ENCODE results near the gene ZER1. TPM values are rescaled to one million over a fixed set of nuclear protein-coding genes. Genes with fewer than 3 reads are reported as not detected.

ZER1 gene
- total RNA-seq, 1 experiment from 2014 or later: 29.1 TPM

- no peak for DNase-seq (ENCODE audit: low spot score)
Observed at GRCh38 chr9:128735373-128735772, 36.4 kb downstream of the ZER1 start.

- peak; percentile 91 for DNase-seq (ENCODE audit: low spot score)
Observed at GRCh38 chr9:128733256-128733655, 38.5 kb downstream of the ZER1 start.

GRCh38 chr9:128732576-128732975, 39.2 kb downstream of the ZER1 start:
- no peak for DNase-seq (ENCODE audit: low spot score)

- DNase-seq (ENCODE audit: low spot score): no peak
Observed at GRCh38 chr9:128731691-128732090, 40.0 kb downstream of the ZER1 start.

GRCh38 chr9:128731093-128731492, 40.6 kb downstream of the ZER1 start:
- DNase-seq (ENCODE audit: low spot score): no peak

- no peak for DNase-seq (ENCODE audit: low spot score)
Observed at GRCh38 chr9:128729766-128730517, 41.8 kb downstream of the ZER1 start.

DNA sequence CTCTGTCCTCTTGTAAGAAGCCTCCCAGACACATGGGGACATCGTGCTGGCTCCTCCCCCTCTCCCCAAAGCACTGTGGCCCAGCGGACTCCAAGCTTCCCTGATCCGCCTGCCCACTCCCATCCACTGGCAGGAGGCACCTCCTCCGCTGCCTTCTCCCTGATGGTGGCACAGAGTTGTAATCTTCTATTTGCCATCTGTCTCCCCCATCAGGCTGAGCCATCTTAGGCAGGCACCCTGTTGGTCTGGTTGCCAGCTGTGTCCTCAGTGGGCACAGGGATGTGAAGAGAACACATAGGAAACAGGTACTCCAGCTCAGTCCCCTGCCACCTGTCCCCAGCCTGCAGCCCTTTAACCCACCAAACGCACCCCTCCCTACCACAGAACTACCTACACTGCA, 42.4 kb downstream of the ZER1 start:
- DNase-seq (ENCODE audit: low spot score): no peak

DNA sequence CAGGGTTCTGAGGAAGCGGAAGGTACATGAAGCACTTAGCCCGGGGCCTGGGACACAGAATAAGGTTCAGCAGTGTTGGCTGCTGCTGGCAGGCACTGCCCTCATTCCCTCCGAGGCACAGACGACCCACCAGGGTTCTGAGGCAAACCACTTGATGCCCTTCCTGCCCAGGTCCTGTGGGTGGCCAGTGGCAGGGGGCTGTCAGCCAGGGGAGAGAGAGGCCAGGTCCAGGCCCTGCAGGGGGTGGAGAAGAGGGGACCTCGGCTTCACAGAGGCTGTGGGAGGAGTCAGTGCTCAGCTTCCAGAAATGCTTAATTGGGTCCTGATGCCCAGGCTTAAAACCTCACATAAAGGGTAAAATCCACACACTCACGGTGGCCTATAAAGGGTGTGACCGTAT, 43.4 kb downstream of the ZER1 start:
- DNase-seq (ENCODE audit: low spot score): no peak

- no peak for DNase-seq (ENCODE audit: low spot score)
Observed at GRCh38 chr9:128727640-128728248, 44.0 kb downstream of the ZER1 start.

DNA sequence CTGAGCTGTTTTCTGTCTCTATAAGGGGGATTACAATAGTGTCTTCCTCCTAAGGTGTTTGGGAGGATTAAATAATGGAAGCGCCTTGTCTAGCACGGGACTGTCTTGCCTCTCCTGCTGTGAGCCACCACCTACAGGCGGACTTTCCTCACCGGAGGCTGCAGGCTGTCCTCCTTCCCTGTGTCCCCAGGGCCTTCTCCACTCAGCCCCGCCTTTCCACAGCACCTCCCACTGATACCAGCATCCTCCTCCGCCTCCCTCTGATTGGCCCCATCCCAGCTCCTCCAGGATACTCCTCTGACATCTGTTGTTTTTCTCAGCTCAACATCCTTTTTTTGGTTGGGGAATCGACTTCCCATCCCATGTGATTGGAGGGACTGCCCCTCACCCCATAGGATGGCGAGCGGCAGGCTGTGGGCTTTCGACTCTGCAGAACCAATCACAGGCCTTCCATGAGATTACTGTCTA, 46.9 kb downstream of the ZER1 start:
- DNase-seq (ENCODE audit: low spot score): peak; percentile 94

GRCh38 chr9:128723866-128724743, 47.6 kb downstream of the ZER1 start, which contains the start of gene ZDHHC12:
ZDHHC12 (minus strand) TSS chr9:128724127; CDS start chr9:128724093, 34 bp downstream.
- DNase-seq (ENCODE audit: low spot score): peak; percentile 100

DNA sequence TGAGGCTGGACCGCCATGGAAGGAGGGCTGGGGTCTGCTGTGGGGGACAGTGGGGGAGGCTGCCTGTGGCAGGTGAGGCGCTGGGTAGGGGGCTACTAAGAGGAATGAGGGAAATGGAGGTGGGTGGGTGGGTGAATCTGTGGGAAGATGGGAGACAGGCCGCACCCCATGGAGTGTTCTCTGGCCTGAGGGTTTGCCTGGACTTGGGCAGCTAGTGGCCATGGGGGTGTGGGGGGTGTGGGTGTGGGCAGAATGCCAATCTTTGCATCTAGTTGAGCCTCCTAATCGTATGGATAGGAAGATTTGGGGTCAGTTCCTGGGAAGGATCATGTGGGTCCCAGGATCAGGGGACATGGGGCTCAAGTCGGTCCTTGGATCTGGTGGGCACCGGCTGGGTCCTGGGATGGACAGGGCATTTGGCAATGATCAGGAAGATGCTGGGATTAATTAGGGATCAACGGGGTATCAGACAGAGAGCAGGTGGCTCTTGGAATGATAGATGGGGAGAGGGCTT, 48.3 kb downstream of the ZER1 start:
- peak; percentile 35 for DNase-seq (ENCODE audit: low spot score)

DNA sequence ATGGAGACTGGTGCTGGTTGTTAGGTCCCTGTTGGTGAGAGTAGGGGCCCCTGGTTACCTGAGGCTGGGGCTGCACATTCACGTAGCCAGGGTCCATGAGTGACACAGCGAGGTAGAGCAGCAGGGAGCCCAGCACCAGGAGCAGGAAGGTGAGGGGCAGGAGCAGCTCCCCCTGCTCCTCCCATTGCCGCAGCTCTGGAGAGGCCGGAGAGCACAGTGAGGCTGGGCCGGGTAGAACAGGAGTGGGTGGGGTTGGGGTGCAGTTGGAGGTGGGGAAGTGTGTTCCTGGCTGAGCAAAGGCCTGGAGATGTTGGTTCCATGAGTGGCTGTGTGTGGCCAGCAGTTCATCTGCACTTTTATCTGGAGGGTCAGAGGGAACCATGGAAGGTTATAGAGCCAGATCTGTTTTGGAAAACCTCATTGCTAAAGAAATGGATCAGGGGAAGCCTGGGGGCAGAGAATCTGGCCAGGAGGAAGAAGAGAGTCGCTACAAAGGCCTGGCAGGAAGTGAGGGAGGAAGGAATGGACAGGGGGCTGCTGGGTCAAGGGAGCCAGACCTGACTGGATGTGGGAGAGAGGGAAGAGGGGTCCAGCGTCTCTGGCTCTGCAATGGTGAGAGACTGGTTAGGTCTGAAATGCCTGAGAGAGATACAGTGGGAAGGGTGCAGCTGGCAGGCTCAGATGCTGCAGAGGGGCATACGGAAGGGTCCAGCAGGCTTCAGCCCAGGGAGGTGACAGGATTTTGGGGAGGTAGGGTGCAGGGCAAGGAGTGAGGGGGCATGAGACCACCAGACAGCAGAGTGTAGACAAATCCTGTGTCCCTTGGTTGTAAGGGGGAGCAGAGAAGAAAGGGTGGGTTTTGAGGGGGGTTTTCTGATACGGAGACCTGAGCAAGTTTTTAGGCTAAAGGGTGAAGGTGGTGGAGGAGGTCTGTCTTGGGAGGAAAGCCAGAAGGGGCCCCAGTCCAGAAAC, 49.1 kb downstream of the ZER1 start:
- DNase-seq (ENCODE audit: low spot score): no peak

DNA sequence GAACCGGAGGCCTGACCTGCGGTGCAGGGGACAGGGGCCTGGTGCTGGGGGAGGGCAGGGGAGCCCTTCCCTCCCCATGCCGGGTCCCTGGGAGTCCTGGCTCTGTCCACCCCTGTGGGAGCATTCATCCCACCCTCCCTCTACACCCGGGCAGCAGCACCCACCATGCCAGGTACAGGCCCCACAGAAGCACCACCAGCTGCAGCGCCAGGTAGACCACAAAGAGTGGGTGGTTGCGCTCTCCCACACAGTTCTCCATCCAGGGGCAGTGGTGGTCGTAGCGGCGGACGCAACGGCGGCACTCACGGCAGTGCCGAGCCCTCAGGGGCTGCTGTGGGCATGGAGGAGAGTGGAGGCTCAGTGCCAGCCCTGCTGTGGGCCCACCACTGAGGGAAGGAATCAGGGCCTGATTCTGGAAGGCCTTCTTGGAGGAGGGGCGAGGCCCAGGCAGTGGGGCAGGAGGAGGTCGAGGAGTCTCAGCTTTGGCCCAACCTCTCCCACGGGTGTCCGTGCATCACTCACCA, 50.2 kb downstream of the ZER1 start:
- no peak for DNase-seq (ENCODE audit: low spot score)

- DNase-seq (ENCODE audit: low spot score): no peak
Observed at GRCh38 chr9:128720841-128721486, 50.8 kb downstream of the ZER1 start.

DNA sequence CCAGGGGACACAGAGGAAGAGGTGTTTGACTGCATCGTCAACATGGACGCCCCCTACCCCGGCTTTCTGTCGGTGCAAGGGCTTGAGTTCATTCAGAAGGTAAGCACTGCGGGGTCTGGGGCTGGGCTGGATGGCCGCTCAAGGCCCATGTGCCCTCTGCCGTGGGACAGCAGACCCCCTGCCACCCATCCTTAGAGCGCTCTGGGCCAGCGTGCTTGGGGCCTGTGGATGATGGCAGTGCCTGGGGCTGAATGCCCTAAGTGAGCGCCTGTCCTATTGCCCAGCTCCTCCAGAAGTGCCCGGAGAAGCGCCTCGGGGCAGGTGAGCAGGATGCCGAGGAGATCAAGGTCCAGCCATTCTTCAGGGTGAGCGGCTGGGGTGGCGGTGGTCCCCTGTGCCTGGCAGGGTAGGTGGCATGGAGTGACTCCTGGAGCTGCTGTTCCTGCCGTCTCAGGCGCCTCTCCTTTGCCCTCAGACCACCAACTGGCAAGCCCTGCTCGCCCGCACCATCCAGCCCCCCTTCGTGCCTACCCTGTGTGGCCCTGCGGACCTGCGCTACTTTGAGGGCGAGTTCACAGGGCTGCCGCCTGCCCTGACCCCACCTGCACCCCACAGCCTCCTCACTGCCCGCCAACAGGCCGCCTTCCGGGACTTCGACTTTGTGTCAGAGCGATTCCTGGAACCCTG, 51.7 kb downstream of the ZER1 start:
- DNase-seq (ENCODE audit: low spot score): no peak

- no peak for DNase-seq (ENCODE audit: low spot score)
Observed at GRCh38 chr9:128718475-128718874, 53.3 kb downstream of the ZER1 start.

- DNase-seq (ENCODE audit: low spot score): no peak
Observed at GRCh38 chr9:128718047-128718446, 53.7 kb downstream of the ZER1 start.

DNA sequence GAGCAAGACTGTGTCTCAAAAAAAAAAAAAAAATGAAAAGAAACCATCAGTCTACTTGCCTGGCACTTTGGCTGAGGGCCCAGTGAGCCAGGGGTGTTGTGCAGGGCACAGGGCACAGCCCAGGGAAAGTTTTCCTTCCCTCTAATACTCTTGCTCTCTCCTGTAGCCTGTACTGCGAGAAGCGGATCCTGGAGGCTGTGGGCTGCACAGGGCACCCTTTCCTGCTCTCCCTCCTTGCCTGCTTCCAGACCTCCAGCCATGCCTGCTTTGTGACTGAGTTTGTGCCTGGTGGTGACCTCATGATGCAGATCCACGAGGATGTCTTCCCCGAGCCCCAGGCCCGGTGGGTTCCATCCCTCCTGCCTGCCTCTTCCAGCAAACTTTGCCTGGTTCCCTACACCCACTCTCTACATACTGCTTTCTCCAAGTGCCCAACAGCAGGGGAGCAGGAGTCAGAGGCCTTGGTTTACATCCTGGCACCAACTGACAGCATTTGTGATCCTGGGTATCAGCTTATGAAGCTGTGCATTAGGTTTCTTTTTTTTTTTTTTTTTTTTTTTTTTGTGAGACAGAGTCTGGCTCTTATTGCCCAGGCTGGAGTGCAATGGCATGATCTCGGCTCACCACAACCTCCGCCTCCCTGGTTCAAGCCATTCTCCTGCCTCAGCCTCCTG, 55.0 kb downstream of the ZER1 start:
- DNase-seq (ENCODE audit: low spot score): no peak

Data from A172 (cell line).